ENCODE results near the gene TXNRD3. TPM values are rescaled to one million over a fixed set of nuclear protein-coding genes. Genes with fewer than 3 reads are reported as not detected.

The TXNRD3 gene
- total RNA-seq, 1 experiment from 2014 or later: 6.9 TPM

GRCh38 chr3:126621627-126622345 is 33.1 kb downstream of the TXNRD3 start (continued):
- TF ChIP-seq USF2 (CRISPR knock-in tag; IDR thresholded peaks at IDR 0.05): no peak
- no peak for TF ChIP-seq JAZF1 (CRISPR knock-in tag; IDR thresholded peaks at IDR 0.05)
- TF ChIP-seq ZNF219 (CRISPR knock-in tag; IDR thresholded peaks at IDR 0.05; ENCODE audit: borderline replicate concordance): no peak
- TF ChIP-seq ZNF121 (CRISPR knock-in tag; IDR thresholded peaks at IDR 0.05): no peak
- TF ChIP-seq, protein P1, sequence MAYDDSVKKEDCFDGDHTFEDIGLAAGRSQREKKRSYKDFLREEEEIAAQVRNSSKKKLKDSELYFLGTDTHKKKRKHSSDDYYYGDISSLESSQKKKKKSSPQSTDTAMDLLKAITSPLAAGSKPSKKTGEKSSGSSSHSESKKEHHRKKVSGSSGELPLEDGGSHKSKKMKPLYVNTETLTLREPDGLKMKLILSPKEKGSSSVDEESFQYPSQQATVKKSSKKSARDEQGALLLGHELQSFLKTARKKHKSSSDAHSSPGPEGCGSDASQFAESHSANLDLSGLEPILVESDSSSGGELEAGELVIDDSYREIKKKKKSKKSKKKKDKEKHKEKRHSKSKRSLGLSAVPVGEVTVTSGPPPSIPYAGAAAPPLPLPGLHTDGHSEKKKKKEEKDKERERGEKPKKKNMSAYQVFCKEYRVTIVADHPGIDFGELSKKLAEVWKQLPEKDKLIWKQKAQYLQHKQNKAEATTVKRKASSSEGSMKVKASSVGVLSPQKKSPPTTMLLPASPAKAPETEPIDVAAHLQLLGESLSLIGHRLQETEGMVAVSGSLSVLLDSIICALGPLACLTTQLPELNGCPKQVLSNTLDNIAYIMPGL (CRISPR knock-in tag; IDR thresholded peaks at IDR 0.05): no peak
- TF ChIP-seq, protein P2, sequence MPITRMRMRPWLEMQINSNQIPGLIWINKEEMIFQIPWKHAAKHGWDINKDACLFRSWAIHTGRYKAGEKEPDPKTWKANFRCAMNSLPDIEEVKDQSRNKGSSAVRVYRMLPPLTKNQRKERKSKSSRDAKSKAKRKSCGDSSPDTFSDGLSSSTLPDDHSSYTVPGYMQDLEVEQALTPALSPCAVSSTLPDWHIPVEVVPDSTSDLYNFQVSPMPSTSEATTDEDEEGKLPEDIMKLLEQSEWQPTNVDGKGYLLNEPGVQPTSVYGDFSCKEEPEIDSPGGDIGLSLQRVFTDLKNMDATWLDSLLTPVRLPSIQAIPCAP (CRISPR knock-in tag; IDR thresholded peaks at IDR 0.05): no peak
- no peak for TF ChIP-seq SMAD4 (CRISPR knock-in tag; IDR thresholded peaks at IDR 0.05)

GRCh38 chr3:126621171-126621570 is 33.8 kb downstream of the TXNRD3 start:
- CTCF ChIA-PET: no interaction called here
- Mint-ChIP-seq H3K27me3 (ENCODE audit: low read depth) (no peaks in the 10 kb centered on the region), H3K27ac (no peak overlapping the region), H3K36me3 (no peaks in the 10 kb centered on the region), H3K9me3 (no peaks in the 10 kb centered on the region), H3K4me3 (no peak overlapping the region), H3K4me1 (no peaks in the 10 kb centered on the region)
- ATAC-seq: no peak
- TF ChIP-seq ZNF396 (CRISPR knock-in tag; IDR thresholded peaks at IDR 0.05; ENCODE audit: borderline replicate concordance) (no peak), CDX4 (CRISPR knock-in tag; IDR thresholded peaks at IDR 0.05; ENCODE audit: borderline replicate concordance) (no peak), CREM (CRISPR knock-in tag; IDR thresholded peaks at IDR 0.05) (no peak), SP1 (CRISPR knock-in tag; conservative IDR thresholded peaks at IDR 0.05) (no peak), ZNF423 (CRISPR knock-in tag; IDR thresholded peaks at IDR 0.05) (no peak), NFYB (CRISPR knock-in tag; conservative IDR thresholded peaks at IDR 0.05; ENCODE audit: low read depth) (no peak), ZNF121 (CRISPR knock-in tag; IDR thresholded peaks at IDR 0.05) (no peak)
- DNase-seq (ENCODE audit: low spot score): no peak
- POLR2A ChIA-PET: interaction anchor here (0.6 kb wide), 1 partner anchor 100 kb away, joined by 5 read pairs; no protein-coding TSS in a partner anchor

- TF ChIP-seq CDX4 (CRISPR knock-in tag; IDR thresholded peaks at IDR 0.05; ENCODE audit: borderline replicate concordance): no peak
- no peak for TF ChIP-seq ERG (CRISPR knock-in tag; IDR thresholded peaks at IDR 0.05)
- no peak for TF ChIP-seq SMAD3 (CRISPR knock-in tag; IDR thresholded peaks at IDR 0.05; ENCODE audit: borderline replicate concordance)
- no peak for TF ChIP-seq OVOL2 (CRISPR knock-in tag; IDR thresholded peaks at IDR 0.05; ENCODE audit: borderline replicate concordance)
- TF ChIP-seq GTF2I (CRISPR knock-in tag; conservative IDR thresholded peaks at IDR 0.05): no peak
- TF ChIP-seq ZNF423 (CRISPR knock-in tag; IDR thresholded peaks at IDR 0.05): no peak
- TF ChIP-seq NFE2L1 (CRISPR knock-in tag; IDR thresholded peaks at IDR 0.05): no peak
- no peak for TF ChIP-seq NFATC4 (CRISPR knock-in tag; IDR thresholded peaks at IDR 0.05)
- TF ChIP-seq, protein P1 (CRISPR knock-in tag; IDR thresholded peaks at IDR 0.05): no peak
- peak; percentile 57; the same call in 1 of the 2 replicates for ATAC-seq
- Mint-ChIP-seq H3K9me3 (no peaks in the 10 kb centered on the region), H3K27me3 (ENCODE audit: low read depth) (no peaks in the 10 kb centered on the region), H3K4me1 (no peaks in the 10 kb centered on the region), H3K27ac (no peak overlapping the region), H3K36me3 (no peaks in the 10 kb centered on the region), H3K4me3 (no peak overlapping the region)
- POLR2A ChIA-PET: interaction anchor here (0.6 to 0.7 kb wide), 2 partner anchors 54 to 100 kb away, joined by 3 to 5 read pairs; no protein-coding TSS in a partner anchor
- CTCF ChIA-PET: no interaction called here
- no peak for DNase-seq (ENCODE audit: low spot score)
These were observed 34.2 kb downstream of the TXNRD3 start for GRCh38 chr3:126620738-126621137.

All from WTC11 (cell line).